Body of pancreas (tissue), 4 donors: Measurements from ENCODE around the gene MILR1. TPM values are rescaled to one million over a fixed set of nuclear protein-coding genes. Genes with fewer than 3 reads are reported as not detected.
"Not testable (repeated sequence)": the region's sequence is repeated elsewhere in the genome, so short reads cannot be mapped to it uniquely, and the experiment has no call there.

ENCODE experiments used
- ATAC-seq: fragments of 150-250 bp; one replicate; pipeline ENCODE4 v1.9.1; 2016
- DNase-seq, 4 donors: peaks; one replicate each; pipeline ENCODE4 v3.0.0-alpha.2; 2019
- H3K27ac ChIP-seq, 4 donors: fragments of 200-600 bp; sonication (generic); 1 replicate in 3 of 4; 2 replicates in 1 of 4; pipeline versions ENCODE4 v1.5.1 to v1.6.1; 2016 to 2019; ENCODE audit warnings: mild to moderate bottlenecking in 1 of 4, mixed read lengths in 1 of 4, moderate library complexity in 1 of 4
- H3K27me3 ChIP-seq, 2 donors: fragments of 200-600 bp; sonication (generic); one replicate each; pipeline ENCODE4 v1.6.0; 2016; ENCODE audit warnings: mild to moderate bottlenecking in 1 of 2
- H3K36me3 ChIP-seq, 2 donors: fragments of 200-600 bp; sonication (generic); replicated peaks in 1 of 2; 2 replicates each; pipeline ENCODE4 v1.5.1; 2016; ENCODE audit warnings: low read depth in 2 of 2; ENCODE audit not compliant: insufficient read depth in 1 of 2
- H3K4me1 ChIP-seq: fragments of 200-600 bp; sonication (generic); one replicate; pipeline ENCODE4 v1.6.0; 2016
- H3K4me3 ChIP-seq, 2 donors: fragments of 200-600 bp; sonication (generic); 1 replicate in 1 of 2; 2 replicates in 1 of 2; pipeline ENCODE4 v1.5.1; 2016 to 2019
- H3K9me3 ChIP-seq, 3 donors: fragments of 200-600 bp; sonication (generic); 1 replicate in 2 of 3; 2 replicates in 1 of 3; pipeline ENCODE4 v1.5.1; 2016
- CTCF ChIP-seq, 7 experiments: fragments of 450-650 bp in 4 of 7; fragments of 200-600 bp in 3 of 7; sonication (generic) in 3 of 7; IDR thresholded peaks; one replicate each; pipeline ENCODE4 v1.5.1; 2016 to 2019; ENCODE audit warnings: antibody characterized with exemption in 7 of 7
- POLR2A ChIP-seq, 3 donors: fragments of 450-650 bp; IDR thresholded peaks; one replicate each; pipeline ENCODE4 v1.6.1; 2016; ENCODE audit warnings: antibody characterized with exemption in 3 of 3, mild to moderate bottlenecking in 2 of 3
- WGBS, 2 donors: methylation state at CpG; one replicate each; pipeline ENCODE4 v1.1.5; 2017; 5-methylcytosine and 5-hydroxymethylcytosine counted together
- intact Hi-C: fragments of 100-400 bp; cut with DNase I; formaldehyde crosslinking; loops from one replicate; pipeline ENCODE4 v1.15.1; 2023
- total RNA-seq, 2 donors: library from RNA; depleted of rRNA; stranded (reverse); fragments of >200 nt; gene quantifications; one replicate each; pipeline ENCODE4 v1.1.0, GENCODE V29; 2016

MILR1 gene
- total RNA-seq, 2 donors from 2014 or later: 4.9 TPM; not detected in 1

- no peak for ATAC-seq
- peak in 1 of 4 donors; percentile 31 for DNase-seq
Measured at GRCh38 chr17:64418506-64419339, 30.2 kb upstream of the MILR1 start.

GRCh38 chr17:64420143-64420670 lies 28.7 kb upstream of the MILR1 start:
- TF ChIP-seq POLR2A (IDR thresholded peaks at IDR 0.05) (no peak), CTCF (IDR thresholded peaks at IDR 0.05) (peak; percentile 47 to 80 (median 75))
- H3K27me3 ChIP-seq: no peaks in the 10 kb centered on the region
- H3K36me3 ChIP-seq: no peaks in the 10 kb centered on the region
- no peak overlapping the region for H3K27ac ChIP-seq
- intact Hi-C loops: no loop called here
- 20 to 23% methylated on average over 6 of the region's 6 CpGs for WGBS, 2 donors
- peak; percentile 83 for ATAC-seq
- no peaks in the 10 kb centered on the region for H3K4me1 ChIP-seq
- no peaks in the 10 kb centered on the region for H3K9me3 ChIP-seq
- peak in 3 of 4 donors; percentile 16 to 52 (median 19) for DNase-seq
- no peak overlapping the region for H3K4me3 ChIP-seq

More at GRCh38 chr17:64418506-64419339, 30.2 kb upstream of the MILR1 start:
- 23 to 28% methylated on average over 19 of the region's 19 CpGs for WGBS, 2 donors
- Histone ChIP-seq H3K4me1 (no peaks in the 10 kb centered on the region), H3K27ac (no peak overlapping the region), H3K4me3 (no peak overlapping the region), H3K27me3 (no peaks in the 10 kb centered on the region), H3K9me3 (no peaks in the 10 kb centered on the region), H3K36me3 (no peaks in the 10 kb centered on the region)
- TF ChIP-seq CTCF (IDR thresholded peaks at IDR 0.05) (peak; percentile 64 to 82 (median 78)), POLR2A (IDR thresholded peaks at IDR 0.05) (no peak)
- intact Hi-C loops: loop anchor here (5.0 kb wide), 1 partner anchor 91 kb away; no protein-coding TSS in a partner anchor

- not testable (repeated sequence) for ATAC-seq, DNase-seq
Measured at GRCh38 chr17:64422121-64422520, 26.8 kb upstream of the MILR1 start.

GRCh38 chr17:64423881-64424280 lies 25.0 kb upstream of the MILR1 start:
- no peak for TF ChIP-seq CTCF (IDR thresholded peaks at IDR 0.05)
- TF ChIP-seq POLR2A (IDR thresholded peaks at IDR 0.05): no peak
- DNase-seq (no peak), ATAC-seq (no peak)
- Histone ChIP-seq H3K27ac (no peak overlapping the region), H3K4me1 (no peaks in the 10 kb centered on the region), H3K27me3 (no peaks in the 10 kb centered on the region), H3K9me3 (no peaks in the 10 kb centered on the region), H3K36me3 (no peaks in the 10 kb centered on the region), H3K4me3 (no peak overlapping the region)
- 71 to 82% methylated on average over 3 of the region's 3 CpGs for WGBS, 2 donors
- intact Hi-C loops: no loop called here

More at GRCh38 chr17:64422121-64422520, 26.8 kb upstream of the MILR1 start:
- H3K9me3 ChIP-seq, intact Hi-C loops, H3K27me3 ChIP-seq, H3K27ac ChIP-seq, H3K4me1 ChIP-seq, H3K4me3 ChIP-seq, H3K36me3 ChIP-seq: not testable (repeated sequence)
- 77 to 79% methylated on average over 8 to 9 of the region's 9 CpGs for WGBS, 2 donors

- Histone ChIP-seq H3K4me1 (no peaks in the 10 kb centered on the region), H3K27me3 (no peaks in the 10 kb centered on the region), H3K36me3 (no peaks in the 10 kb centered on the region), H3K9me3 (no peaks in the 10 kb centered on the region), H3K27ac (no peak overlapping the region), H3K4me3 (no peak overlapping the region)
- WGBS, 2 donors: 55 to 58% methylated on average over 1 of the region's 1 CpG
- no peak for ATAC-seq
- TF ChIP-seq POLR2A (IDR thresholded peaks at IDR 0.05): no peak
- no peak for TF ChIP-seq CTCF (IDR thresholded peaks at IDR 0.05)
- intact Hi-C loops: no loop called here
- DNase-seq: no peak
Measured at GRCh38 chr17:64424324-64424849, 24.5 kb upstream of the MILR1 start.
